Measurements from ENCODE around the gene EGFL8.

The EGFL8 gene

DNA sequence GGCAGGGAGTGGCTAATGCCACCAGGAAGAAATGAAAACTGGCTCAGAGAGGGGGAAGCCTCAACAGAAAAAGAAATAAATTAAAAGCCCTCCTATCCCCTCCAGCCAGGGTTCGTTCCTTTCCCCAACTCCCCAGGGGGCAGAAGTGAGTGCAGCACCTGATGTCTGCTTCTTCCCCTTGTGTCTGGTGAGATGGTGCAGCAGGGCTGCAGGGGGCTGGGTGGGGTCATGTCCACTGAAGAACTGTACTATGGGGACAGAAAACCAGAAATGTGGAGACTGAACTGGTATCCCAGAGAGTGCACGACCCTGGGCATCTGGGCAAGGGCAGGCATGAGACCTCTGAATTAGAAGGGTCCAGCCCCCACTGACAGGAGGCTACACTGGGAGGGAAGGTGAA is 4.0 kb downstream of the EGFL8 start:
- DNase-seq: no peak

DNA sequence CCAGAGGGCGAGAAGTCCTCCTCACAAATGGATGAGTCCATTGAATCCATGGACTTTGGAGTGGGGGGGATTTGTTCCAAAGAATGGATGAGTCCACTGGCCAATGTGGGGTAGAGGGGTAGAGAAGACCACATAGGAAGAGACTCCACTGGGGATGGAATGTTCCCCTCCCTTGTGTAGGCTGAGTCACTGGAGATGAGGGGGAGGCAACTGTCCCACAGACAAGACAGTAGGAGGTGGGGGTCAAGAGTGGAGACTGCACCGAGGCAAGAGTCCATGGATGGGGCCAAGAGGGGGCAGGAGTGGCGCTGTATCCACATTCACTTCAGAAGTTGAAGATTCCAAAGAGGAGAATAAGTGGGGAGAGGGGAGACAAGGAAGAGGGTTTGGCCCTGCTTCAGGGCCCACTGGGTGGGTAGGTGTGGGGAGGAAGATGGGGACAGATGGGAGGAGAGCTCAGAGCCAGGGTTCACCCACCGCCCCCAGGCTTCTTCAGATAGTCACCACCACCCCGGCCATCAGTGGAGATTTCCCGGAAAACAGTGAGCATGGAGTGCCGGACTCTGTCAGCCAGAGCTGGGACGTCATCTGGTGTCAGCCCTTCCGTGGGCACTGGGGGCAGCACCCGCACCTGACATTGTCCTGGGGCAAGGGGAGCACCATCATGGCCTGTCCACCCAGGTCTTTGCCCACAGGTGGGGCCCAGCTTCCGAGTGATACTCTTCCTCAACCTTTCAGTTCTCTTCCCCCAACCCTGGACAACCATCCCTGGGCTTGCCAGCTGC is 4.6 kb downstream of the EGFL8 start:
- DNase-seq: peak; percentile 37

GRCh38 chr6:32170294-32170693 is 5.9 kb downstream of the EGFL8 start:
- no peak for DNase-seq

GRCh38 chr6:32171234-32171633 is 6.8 kb downstream of the EGFL8 start:
- no peak for DNase-seq

- DNase-seq: no peak
These were observed 8.8 kb downstream of the EGFL8 start for GRCh38 chr6:32173051-32173727.

DNA sequence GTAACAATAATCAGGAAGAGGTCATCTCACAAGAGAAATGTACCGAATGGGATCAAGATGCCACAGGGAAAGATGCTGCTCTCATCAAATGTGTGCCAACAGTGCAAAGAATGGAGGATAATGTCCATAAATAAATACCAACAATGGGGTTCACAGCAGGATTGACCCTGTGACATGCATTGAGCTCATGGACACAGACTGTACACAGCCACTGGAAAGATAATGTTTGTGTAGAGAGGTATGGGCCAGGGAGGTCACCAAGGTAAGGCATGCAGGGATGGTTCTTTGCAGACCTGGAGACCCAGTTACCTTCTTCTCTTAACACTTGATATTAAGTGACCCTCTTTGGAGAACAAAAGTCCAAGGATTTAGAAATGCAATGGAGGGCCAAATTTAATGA is 10.0 kb downstream of the EGFL8 start:
- DNase-seq: no peak

DNA sequence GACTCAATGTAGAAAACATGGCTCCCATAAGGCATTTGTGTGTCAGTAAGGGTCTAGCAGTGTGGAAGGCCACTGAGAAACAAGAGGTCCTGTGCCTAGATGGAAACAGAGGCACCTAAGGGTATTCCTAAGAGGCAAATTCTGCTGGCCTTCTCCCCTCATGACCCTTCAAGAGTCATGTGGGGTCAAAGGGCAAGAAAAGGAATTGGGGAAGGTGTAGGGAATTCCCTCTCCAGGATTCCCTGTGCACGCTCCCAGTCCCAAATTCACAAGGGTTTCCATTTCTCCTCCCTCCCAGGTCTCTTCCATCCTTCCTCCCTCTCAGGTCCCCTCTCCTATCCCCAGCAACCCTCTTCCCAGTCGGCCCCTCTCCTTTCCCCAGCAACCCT is 10.9 kb downstream of the EGFL8 start:
- DNase-seq: no peak

DNA sequence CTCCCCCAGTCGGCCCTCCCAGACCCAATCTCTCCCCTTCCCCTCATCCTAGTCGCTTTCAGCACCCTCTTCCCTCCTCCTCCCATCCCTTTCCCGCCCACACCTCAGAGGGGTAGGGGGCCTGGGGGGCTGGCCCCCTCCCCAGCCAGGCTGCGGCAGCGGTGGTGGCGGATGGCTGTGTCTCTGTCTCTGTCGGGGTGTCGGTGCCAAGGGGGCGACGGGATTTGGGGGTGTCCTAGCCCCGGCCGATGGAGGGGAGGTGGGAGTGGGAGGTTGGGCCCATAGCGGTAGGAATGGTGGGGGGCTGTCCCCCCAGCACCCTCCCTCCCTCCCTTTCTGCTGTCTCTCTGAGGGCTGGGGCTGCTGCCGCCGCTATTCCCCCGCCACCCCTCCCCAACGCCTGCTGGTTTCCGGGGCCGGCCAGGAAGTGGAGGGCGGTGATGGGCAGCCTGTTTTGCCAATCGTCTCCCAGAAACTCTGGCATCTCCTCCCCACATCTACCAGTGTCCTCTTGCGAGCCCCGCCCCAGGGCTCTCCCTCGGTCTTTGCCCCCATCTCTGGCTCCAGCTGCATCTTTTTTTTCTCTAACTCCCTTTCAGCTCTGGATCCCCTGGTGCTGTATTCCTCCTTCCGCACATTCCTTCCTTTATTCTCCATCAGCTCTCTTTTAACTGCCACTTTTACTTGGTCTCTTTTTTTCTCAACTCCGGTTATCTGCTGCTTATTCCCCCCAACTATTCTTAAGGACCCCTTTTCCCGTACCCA is 11.5 kb downstream of the EGFL8 start, which contains the start of gene AGPAT1:
Gene AGPAT1, minus strand, starts transcription at position 374 of the 765 bp plus-strand sequence. CDS start 4,588 bp downstream, outside the sequence.
- peak; percentile 98 for DNase-seq

DNA sequence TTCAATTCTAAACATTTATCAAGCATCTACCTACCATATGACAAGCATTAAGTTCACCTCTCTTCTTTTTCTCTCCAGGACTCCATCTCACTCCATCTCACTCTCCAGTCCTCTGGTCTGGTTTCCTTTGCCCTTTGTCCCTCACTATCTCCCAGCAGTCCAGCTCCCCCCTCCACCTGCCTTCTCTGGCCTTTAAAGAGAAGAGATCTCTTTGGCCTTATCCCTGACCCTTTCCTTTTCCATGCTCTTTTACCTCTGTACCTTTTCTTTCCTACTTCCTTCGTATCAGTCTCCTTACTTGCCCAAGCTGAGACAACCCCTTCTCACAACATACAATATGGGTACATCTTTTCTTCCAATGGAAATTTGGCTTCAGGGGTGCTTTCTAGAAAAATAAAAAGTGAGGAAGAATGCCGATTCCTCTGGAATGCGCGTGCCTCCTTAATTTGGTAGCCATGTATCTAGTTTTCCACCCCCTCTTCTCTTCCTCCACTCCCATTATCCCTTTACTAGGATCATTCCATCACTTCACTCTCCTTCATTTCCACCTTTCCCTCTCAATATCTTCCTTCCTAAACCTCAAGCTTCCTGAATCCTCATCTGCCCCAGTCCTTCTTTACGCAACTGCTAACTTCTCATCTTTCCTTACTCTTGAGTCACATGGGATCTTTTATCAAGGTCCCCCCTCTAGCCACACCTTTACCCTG is 12.2 kb downstream of the EGFL8 start:
- no peak for DNase-seq

DNA sequence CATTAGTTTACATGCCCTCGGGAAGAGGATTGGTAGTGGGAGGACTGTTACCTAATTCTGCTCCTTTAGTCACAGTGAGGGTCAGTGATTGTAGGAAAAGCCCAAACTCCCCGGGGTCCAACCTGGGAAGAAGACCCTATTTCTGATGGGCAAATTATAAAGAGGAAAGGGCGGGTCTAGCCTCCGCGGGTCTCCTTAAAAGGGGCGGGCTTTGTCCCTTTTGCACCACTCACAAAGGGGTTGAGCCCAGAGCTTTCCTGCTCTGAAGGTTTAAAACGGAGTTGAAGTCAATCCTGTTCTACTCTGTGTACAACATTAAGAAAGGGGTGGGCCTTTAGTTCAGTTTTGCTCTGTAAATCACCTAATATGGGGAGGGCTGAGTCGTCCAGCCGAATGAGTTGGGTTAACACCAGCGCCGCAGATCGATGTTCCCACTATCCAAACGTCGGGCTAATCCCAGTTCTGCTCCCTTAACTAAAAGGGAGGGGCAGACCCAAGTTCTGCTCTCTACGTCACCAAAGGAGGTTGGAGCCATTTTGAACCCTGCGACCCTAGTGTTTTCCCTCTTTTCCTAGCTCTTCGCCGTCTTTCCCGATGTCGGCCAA is 12.9 kb downstream of the EGFL8 start:
- peak; percentile 42 for DNase-seq

GRCh38 chr6:32177788-32178546 is 13.6 kb downstream of the EGFL8 start, which contains the start of gene RNF5:
TSS of gene RNF5 (plus strand) at chr6:32178405. CDS start at chr6:32178512, 107 bp downstream.
- peak; percentile 100 for DNase-seq

DNA sequence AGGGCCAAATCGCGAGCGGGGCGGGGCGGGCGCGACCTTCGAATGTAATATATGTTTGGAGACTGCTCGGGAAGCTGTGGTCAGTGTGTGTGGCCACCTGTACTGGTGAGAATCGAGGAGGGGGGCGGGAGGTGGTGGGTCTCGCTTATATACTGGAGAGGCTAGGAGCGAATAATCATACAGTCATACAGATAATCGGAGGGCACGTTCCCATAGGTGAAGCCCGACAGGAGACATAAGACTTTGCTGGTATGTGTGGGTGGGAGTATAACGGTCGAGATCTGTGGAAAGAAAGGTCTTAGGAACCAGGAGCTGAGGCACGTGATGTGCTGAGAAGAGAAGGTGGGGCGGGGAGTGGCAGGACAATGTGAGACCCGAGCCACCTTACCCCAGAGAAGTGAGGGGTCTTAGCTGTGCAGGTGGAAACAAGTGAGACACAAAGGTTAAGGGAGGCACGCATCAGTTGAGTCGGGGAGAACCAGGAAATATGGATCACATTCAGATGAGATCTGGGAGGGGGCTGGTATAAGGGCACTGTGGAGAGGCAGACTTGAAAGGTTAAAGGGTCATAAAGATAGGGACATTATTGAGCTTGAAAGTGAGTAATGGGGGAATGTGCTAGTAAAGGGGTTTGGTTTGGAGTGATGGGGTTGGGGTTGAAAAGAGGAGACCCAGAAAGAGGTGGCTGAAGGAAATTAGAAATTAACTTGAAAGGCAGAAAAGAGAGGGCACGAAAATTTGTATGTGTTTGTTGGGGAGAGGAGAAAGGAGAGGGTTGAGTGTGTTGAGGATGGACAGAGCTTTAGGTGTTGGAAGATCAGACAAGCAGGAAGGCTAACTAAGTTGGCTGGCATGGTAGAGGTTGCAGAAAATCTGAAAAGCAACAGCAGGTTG is 14.4 kb downstream of the EGFL8 start:
- no peak for DNase-seq

GRCh38 chr6:32179766-32180405 is 15.5 kb downstream of the EGFL8 start:
- no peak for DNase-seq

DNA sequence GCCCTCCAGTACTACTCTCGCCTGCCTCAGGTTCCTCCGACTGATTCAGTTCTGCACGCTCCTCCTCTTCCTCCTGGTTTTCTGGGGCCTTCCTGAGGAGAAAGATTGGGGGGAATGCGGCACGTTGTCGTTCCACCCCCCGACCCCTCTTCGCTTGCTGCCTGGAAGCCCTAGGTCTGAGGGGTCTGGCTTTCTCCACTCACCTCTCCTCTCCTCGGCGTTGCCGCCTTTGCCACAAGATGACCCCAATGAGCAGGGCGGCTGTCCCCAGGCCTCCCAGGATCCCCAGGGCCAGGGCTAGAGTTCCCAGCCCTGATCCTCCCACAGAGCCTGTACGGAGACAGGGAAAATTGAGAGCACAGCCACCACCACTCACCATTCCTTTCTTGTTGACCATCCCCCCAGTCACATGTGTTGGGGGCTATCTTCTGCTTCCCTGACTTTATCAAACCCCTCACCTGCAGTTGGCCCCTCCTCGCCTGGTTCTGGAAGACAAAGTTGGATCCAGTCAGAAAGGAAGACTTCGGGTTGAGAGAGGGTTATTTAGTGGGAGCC is 16.8 kb downstream of the EGFL8 start:
- no peak for DNase-seq

DNA sequence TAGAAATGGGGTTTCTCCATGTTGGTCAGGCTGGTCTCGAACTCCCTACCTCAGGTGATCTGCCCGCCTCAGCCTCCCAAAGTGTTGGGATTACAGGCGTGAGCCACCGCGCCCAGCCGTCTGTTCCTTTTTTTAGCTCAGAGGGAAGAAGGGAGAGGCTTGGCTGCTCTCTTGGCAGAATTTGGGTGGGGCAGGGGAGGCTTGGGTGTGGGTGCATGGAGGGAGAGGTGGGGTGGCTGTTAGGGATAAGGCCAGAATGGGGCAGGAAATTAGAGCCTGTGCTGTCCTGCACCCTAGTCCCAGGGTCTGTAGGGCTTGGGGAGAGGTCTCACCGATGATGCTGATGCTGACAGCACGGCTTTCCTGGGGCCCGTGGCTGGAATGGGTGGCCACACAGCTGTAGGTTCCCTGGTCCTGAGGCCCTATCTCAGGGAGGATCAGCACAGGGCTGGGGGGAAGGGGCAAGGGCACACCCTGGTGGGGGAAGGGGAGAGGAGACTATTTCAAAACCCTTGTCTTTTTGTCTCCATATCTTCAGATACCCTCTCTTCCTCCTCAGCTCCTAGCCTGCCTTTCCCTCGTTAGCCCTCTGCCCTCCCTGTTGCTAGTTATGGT is 17.6 kb downstream of the EGFL8 start:
- DNase-seq: no peak

GRCh38 chr6:32182555-32182981 is 18.2 kb downstream of the EGFL8 start:
- no peak for DNase-seq

DNA sequence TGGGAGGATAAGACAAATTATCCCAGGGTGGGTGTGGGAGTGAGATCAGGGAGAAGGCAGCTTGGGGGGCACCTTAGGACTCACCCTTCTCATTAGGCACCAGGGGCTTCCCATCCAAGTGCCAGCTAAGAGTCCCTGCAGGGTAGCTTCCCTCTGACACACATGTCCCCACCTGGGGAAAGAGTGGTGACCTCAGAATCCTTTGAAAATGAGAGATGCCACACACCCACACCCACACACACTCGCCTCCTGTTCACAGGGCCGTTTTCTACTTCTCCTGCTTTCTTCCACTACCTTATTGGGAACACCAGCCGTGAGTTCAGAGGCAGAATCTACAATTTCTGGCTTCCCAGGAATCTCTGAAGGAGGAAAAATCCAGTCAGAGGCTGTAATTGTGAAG is 18.6 kb downstream of the EGFL8 start:
- DNase-seq: no peak

- no peak for DNase-seq
These were observed 19.2 kb downstream of the EGFL8 start for GRCh38 chr6:32183483-32184083.

All from fibroblast of skin of abdomen (primary cell).